HG03432 (cell line): ENCODE results near the gene CA5A.
"Not testable (repeated sequence)": the region's sequence is repeated elsewhere in the genome, so short reads cannot be mapped to it uniquely, and the experiment has no call there.

Experiments
- ATAC-seq: cut with Tn5 transposase; IDR thresholded peaks from one replicate; pipeline ENCODE4 v1.9.1; 2021; ENCODE audit warnings: mild to moderate bottlenecking, moderate library complexity; ENCODE audit not compliant: unreplicated experiment

The CA5A gene

DNA sequence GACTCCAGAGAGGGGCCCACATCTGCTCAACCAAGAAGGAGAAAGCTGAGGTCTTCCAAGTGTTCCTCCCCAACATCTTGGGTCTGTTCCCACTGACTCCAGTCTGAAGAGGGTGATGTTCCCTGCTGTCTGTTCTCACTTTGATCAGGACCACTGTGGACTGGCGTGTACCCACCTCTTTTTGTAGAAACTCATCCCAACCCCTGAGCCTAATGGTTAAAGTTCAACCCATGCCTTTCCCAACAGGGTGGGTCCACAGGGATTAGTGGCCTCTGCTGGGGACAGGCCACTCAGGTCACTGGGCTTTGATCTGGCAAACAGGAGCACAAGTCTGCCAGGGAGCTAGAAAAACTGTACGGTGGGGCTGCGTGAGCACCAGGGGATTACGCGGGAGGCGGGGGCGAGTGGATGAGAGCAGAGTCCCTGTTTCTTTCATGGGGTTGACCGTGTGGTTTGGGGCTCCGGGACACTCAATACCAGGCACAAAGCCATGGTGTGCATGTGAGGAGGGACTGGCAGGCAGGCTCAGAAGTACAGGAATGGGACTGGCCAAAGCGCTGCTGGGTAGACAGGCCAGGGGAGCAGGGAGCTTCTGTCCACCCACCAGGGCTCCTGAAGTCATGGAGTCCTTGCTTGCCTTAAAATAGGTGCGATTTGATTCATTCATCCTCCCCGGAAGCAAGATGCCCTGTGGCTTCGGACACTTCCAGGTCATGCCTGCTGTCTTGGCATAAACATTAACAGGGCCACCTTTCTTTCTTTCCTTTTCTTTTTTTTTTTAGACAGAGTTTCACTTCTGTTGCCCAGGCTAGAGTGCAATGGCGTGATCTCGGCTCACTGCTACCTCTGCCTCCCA, at the start of gene CA5A:
CA5A (minus strand) TSS at position 155 of the 856 bp plus-strand sequence; CDS start at position 76, 79 bp downstream.
- no peak for ATAC-seq

DNA sequence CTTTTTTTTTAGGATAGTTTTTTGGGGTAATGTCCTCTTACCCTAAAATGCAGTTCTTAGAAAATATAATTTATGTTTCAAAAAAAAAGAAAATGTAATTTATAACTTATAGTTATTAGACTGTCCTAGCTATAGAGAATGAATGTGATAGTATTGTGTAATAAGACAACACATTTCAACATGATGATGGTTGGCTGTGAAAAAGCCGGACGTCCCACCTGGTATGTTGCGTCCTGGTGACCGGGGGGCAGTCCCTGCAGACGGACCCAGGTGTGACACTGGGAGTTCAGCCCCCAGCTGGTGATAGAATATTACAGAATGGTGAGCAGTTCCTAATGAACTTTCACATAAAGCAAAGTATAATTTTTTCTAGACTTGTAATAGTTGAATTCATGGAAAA, 49.2 kb upstream of the CA5A start:
- not testable (repeated sequence) for ATAC-seq

DNA sequence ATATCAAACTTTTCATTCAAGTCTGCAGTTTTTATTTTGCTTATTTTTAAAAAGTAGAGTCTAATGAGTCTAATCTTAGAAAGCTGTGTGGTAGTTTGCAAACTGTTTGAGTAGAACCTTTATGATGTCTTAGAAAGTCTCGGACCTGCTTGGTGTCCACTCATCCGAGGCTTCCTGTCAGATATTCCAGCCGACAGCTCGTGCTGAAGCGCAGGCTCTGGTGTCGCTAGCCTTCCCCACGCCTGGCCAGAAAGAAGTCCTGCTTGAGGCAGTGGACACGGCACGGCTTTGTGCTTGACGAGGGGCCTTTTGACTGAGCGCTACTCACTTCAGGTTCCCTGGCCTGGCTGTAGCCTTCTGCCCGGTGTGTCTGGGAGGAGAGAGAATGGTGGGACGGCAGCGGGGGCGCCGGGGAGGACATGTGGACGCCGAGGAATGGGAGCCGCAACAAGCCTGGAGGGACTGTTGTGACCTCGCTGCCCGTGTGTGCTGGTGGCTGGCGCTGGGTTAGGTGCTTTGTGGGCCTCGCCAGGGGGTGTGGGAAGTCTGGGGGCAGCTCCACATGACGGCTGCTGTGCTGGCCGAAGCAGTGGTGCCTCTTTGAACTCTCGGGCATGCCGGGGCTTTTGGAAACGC, 48.4 kb upstream of the CA5A start:
- no peak for ATAC-seq

DNA sequence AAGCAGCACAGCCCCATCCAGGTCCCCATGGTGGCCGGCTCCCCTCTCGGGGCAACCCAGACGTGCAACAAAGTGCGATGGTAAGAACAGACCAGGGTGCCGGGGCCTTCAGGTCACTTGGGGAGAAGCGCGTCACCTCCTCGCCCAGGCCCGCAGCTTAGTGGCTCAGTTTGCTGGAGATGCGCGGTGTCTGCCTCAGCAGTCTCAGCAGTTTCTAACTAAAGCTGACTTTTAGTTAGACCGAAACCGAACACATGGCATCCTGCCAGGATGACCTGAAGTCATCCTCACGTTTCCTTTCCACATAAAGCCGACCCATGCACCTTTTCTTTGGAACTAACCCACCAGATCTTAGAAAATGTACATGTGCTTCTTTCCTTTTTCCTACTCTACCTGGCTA, 47.9 kb upstream of the CA5A start:
- ATAC-seq: not testable (repeated sequence)

DNA sequence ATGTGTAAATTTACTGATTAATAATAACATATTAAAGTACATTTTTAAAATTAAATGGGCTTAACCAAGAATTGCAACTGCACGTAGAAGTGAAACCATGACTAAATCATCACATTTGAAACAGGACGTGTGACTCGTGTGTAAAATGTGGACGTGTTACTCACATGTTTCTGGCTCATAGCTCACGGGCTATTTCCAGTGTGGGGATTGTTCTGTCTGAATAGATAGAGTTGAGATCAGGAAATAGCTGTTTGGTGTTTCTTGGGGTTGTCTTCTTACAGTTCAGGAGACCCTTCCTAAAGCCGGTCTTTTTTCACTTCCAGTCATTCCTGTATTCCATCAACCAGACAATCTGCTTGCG, 47.4 kb upstream of the CA5A start:
- ATAC-seq: not testable (repeated sequence)

DNA sequence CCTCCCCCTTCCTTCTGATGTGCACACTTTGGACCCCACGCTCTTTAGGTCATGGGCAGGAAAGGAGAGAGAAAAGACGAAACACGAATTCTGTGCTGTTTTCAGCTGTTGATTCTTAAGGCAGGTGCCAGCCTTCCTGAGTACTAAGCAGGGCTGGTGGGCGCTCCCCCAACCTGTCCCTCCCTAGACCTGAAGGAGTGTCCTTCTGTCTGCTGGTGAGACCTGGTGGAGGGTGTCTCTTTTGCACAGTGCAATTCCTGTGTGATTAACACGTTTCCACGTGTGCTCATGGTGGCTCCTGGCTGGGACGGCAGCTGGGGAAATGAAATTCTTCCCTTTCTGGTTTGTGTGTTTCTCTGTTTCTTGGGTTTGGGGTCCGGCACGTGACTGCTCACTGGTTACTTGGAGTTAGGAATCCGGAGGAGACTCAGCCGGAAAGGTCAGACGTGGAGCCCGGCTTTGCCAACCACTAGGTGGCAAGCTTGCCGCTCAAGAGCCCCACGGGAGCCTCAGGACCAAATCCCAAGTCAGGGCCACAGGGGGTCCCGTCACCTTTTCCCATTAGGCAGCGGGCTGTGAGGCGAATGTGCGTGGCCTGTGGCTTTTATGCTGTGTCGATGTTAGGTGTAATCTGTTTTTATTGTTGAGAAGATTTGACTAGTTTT, 46.9 kb upstream of the CA5A start:
- not testable (repeated sequence) for ATAC-seq

GRCh38 chr16:87982581-87983041, 46.3 kb upstream of the CA5A start:
- no peak for ATAC-seq

DNA sequence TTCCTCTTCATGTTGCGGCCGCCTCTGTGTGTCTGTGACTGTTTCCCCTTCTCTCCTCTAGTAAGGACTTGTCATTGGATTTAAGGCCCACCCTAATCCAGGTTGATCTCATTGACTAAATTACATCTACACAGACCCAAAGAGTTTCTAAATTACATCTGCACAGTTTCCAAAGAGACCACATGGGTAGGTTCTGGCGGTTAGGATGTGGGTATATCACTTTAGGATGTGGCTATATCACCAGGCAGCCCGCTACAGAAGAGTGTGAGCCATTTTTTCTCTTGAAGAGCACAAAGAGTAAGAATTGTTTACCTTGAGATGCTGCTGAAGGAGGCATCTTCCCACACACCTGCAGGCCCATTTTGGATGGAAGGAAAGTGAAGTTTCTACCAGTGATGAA, 45.0 kb upstream of the CA5A start:
- not testable (repeated sequence) for ATAC-seq

GRCh38 chr16:87979911-87980630, 43.7 kb upstream of the CA5A start:
- not testable (repeated sequence) for ATAC-seq

DNA sequence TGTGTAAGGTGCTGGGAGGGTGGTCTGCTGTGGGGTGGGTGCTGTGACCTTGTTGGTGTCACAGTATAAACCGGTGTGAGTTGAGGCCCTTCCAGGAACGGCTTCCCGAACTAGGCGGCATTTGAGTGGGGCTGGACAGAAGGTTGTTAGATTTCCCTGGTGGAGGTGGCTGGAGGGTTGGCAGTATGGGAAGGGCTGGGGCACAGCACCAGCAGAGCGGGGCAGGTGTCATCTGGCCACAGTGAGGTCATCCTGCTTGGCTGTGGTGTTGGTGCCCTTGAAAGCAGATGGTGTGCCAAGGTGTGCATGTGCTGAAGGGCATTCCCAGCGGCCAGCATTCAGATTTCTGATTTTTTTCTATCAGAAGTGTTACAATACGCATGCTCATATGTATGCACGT, 43.0 kb upstream of the CA5A start:
- no peak for ATAC-seq

- ATAC-seq: no peak
These were observed 41.8 kb upstream of the CA5A start for GRCh38 chr16:87978127-87978526.

DNA sequence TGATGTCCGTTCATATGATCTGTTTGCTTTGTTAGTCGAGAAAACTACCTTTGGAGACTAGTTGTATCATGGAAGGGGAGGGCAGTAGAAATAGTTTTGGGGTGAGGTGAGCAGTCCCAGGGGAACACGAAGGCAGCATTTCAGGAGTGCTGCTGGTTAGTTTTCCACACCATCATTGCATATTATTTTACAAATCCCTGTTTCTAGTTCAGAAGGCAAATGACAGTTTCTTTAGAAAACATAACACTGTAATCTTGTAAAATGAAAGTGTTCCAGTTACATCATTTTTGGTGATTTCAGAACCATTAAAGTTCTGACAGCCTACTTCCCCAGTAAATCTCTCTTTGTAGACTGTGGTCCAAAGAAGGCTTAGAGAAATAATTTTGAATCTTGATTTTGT, 40.3 kb upstream of the CA5A start:
- ATAC-seq: no peak

DNA sequence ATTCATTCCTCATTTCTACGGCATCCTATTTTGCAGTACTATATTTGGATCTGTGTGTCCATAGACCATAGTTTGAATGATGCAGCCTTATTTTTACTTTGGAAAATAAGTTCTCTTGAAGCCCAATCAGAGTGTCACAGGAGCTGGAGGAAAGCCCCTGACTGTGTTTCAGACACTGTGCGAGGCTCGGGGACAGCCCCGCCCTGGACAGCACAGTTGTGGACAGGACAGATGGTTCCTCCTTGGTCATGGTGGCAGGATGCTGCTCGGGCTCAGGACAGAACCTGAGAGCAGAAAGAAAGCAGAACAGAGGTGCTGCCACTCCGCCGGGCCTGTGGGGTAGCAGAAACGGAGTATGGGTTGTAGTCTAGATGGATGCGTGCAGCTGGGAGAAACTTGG, 37.8 kb upstream of the CA5A start:
- ATAC-seq: no peak

GRCh38 chr16:87973717-87974116, 37.4 kb upstream of the CA5A start:
- no peak for ATAC-seq

DNA sequence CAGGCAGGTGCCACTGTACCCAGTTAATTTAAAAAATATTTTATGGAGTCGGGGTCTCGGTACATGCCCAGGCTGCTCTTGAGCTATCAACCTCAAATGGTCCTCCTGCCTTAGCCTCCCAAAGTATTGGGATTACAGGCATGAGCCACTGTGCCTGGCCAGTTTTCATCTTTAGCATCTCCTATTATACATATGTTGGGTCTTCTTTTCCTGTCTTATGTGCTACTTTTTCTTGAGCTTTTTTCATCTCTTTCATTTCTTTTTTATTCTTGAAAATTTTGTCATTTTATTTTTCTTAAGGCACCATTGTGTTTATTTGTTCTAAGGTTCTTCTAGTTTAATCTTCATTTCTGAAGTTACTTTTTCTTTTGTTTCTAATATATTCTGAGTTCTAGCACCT, 35.6 kb upstream of the CA5A start:
- no peak for ATAC-seq

DNA sequence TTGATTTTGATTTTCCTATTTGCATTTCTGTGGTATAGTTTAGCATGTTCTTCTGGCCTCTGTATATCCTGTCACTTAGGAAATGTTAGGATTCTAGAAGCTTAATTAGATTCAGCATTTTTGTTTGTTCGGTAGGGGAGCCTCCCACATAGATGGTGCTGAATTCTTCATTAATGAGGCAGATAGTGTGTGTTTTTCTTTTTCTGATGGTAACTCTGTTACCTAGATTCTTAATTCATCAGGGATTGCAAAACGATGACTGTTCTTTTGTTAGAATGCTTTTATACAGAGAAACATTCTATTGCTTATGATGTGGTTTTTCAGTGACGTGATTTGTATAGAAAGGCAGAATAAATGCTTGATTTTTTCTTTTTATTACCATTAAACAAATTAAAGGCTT, 33.9 kb upstream of the CA5A start:
- no peak for ATAC-seq

DNA sequence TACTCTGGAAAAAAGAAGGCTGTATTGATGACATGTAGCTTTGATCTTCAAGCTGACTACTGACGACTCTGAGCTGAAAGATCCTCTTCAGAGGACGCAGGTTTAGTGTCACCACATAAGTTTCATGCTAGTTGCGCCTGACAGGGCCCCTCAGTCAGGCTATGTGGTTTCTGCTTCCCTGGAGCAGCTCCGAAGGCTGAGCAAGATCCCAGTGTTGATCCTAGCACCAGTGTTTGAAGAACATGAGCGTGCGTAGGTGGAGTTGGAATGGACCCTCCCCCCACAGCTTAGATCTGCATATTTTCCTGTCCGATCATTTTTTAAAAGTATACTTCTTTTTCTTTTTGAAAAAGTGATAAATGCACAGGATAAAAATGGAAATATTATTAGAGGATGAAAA, 32.2 kb upstream of the CA5A start:
- ATAC-seq: no peak

DNA sequence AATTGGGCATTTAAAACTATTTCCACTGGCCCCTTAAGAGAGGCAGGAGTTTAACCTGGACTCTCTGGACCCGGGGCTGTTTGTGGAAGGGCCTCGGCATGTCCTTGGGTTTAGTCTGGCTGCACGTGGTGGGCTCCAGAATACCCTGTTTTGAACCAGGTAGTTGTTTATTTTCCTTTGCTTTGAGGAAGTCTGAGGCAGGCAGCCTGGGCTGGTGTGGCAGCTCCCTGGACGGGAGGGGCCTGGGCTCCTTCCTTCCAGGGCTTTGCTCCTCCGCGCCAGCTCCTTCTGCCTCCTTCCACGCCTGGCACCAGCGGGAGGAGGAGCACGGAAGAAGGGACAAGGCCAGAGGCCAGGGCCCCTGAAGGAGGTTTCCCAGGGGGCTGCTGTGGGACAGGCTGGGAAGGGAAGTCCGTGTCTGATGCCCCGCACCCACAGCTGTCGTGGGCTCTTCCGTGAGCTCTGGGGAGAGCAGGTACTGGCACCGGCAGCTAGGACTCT, 30.4 kb upstream of the CA5A start:
- ATAC-seq: no peak

DNA sequence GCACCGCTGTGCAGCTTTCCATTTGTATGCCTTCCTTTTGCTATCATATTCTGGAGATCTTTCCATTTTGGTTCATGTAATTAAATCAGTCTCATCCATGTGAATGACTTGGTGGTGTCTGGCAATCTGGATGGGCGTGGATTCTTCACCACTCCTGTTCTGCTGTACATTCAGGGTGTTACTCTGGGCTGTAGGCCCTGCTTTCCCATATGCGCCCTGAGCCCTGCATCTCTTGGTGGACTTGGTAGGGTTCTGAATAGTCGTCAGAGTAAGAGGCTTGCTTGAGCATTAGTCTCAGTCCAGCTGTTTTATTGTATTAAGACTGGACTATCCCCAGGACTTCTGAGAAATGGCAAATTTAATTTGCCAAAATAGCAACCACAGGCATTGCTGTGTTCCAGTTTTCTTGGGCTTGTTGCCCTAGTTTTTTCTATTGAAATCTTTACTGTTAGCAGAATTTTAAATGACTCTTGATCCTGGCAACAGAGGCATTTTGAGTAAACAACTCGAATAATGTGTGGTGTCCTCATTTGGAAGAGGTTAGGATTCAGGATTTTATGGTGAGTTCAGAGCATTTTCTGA, 29.8 kb upstream of the CA5A start:
- ATAC-seq: no peak

DNA sequence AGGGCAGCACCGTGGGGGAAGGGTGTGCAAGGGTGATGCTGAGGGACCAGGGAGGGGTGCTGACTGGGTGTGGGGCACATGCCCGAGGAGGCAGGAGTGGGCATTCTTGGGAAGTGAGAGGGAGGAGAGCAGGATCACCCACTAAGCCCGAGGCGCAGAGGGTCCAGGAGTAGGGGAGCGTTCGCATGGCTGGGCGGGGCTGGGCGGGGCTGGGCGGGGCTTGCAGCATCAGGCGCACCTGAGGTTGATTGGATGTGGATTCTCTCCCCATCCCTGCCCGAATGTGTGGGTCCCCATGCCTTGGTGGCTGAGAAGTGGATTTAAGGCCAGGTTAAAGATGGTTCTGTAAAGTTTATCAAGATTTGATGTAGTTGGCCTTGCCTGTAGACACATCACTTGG, 29.1 kb upstream of the CA5A start:
- ATAC-seq: no peak
